ENCODE data around the gene DHRSX.

- TF ChIP-seq CTCF (IDR thresholded peaks at IDR 0.05; ENCODE audit: low read depth, low read length, poor library complexity, severe bottlenecking) (no peak), EZH2phosphoT487 (IDR thresholded peaks at IDR 0.05; ENCODE audit: borderline replicate concordance, low read length) (no peak)
Observed at GRCh38 chrX:2479420-2479780, 21.4 kb downstream of the DHRSX start.
